22Rv1 (cell line): ENCODE measurements around the gene PLEKHA5.

Experiments used
- ZFX ChIP-seq: fragments of 450-650 bp; IDR thresholded peaks from 2 replicates; pipeline ENCODE4 v1.6.1; 2017; ENCODE audit warnings: antibody characterized with exemption, borderline replicate concordance
- TF ChIP-seq, protein P1 (sequence below): fragments of 450-650 bp; IDR thresholded peaks from 2 replicates; pipeline ENCODE4 v1.5.1; 2017; ENCODE audit warnings: mild to moderate bottlenecking

DNA sequence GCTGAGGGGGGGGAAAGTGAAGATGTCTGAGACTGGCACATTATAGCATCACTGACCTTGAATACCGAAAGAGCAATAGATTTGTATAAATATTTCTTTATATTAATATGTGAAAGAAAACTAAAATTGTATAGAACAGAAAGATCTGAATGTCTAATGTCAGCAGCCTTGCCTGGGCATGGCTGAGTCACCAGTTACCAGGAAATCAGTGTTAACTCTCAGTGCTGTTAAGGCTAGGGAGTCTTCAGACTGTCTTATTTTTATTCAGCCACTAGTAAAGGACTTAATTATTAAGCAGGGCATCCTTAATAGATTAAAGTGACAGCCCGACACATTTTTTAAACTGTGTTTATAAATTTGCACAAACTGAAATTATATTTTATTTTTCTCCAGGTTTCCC is 186.9 kb downstream of the PLEKHA5 start:
- TF ChIP-seq, protein P1, sequence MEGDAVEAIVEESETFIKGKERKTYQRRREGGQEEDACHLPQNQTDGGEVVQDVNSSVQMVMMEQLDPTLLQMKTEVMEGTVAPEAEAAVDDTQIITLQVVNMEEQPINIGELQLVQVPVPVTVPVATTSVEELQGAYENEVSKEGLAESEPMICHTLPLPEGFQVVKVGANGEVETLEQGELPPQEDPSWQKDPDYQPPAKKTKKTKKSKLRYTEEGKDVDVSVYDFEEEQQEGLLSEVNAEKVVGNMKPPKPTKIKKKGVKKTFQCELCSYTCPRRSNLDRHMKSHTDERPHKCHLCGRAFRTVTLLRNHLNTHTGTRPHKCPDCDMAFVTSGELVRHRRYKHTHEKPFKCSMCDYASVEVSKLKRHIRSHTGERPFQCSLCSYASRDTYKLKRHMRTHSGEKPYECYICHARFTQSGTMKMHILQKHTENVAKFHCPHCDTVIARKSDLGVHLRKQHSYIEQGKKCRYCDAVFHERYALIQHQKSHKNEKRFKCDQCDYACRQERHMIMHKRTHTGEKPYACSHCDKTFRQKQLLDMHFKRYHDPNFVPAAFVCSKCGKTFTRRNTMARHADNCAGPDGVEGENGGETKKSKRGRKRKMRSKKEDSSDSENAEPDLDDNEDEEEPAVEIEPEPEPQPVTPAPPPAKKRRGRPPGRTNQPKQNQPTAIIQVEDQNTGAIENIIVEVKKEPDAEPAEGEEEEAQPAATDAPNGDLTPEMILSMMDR = no peak
- TF ChIP-seq ZFX = no peak
